Activated T-helper 2 cell treated with anti-CD3 and anti-CD28 coated beads, Interferon-gamma antibody, Interleukin-2, Interleukin-4, amounts not matched to agents 10 μg/mL and 5 μg/mL and 100 μg/mL, durations not matched to agents 14 hours and 24 hours and 36 hours (primary cell): ENCODE results near the gene COPS6. TPM values are rescaled to one million over a fixed set of nuclear protein-coding genes. Genes with fewer than 3 reads are reported as not detected.

Experiments used
- DNase-seq: peaks from one replicate; pipeline ENCODE4 v3.0.0; 2021; ENCODE audit warnings: low spot score
- H3K27ac Mint-ChIP-seq: one replicate; pipeline ENCODE4 v1.8.0; 2021; ENCODE audit warnings: mixed read lengths
- H3K27me3 Mint-ChIP-seq: one replicate; pipeline ENCODE4 v1.8.0; 2021; ENCODE audit warnings: low read depth, mixed read lengths
- H3K36me3 Mint-ChIP-seq: one replicate; pipeline ENCODE4 v1.8.0; 2021; ENCODE audit warnings: low read depth, mixed read lengths
- H3K4me1 Mint-ChIP-seq: one replicate; pipeline ENCODE4 v1.8.0; 2021; ENCODE audit warnings: low read depth, mixed read lengths
- H3K4me3 Mint-ChIP-seq: one replicate; pipeline ENCODE4 v1.8.0; 2021; ENCODE audit warnings: low read depth, mild to moderate bottlenecking, moderate library complexity, mixed read lengths
- H3K9me3 Mint-ChIP-seq: one replicate; pipeline ENCODE4 v1.8.0; 2021; ENCODE audit warnings: mixed read lengths
- intact Hi-C: fragments of 100-400 bp; cut with micrococcal nuclease; formaldehyde crosslinking; loops from one replicate; pipeline ENCODE4 v1.15.1; 2023
- total RNA-seq: library from RNA; stranded (reverse); gene quantifications from 2 replicates; pipeline ENCODE4 v1.2.3, GENCODE V29; 2022

COPS6 gene
- total RNA-seq, 1 donor from 2014 or later: 116 TPM

DNA sequence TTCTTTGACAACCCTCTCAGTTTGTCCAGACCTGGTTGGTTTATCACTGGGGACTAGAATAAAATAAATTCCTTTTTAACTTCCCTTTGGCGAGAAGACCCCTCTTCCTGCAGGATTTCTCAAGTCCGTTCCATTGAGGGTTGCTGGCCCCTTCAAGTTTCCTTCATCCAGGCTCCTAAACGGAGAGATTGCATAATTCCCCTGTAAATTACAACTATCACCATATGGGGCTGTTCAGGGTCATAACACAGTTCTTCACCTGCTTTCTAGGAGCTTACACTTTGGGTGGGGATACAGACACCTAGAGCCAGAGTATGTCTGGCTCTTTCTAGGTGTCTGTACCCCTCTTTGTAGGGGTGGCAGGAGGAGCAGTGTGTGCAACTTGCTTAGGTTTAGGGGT lies 3.3 kb upstream of the COPS6 start:
- DNase-seq: no peak
- intact Hi-C loops: loop anchor here (10.0 kb wide), 1 partner anchor 461 kb away; no protein-coding TSS in a partner anchor
- Mint-ChIP-seq H3K4me3 (no peak overlapping the region), H3K4me1 (peaks cover 27% of the 10 kb centered on the region), H3K36me3 (peaks cover 18% of the 10 kb centered on the region), H3K27ac (no peak overlapping the region), H3K27me3 (peaks cover 2% of the 10 kb centered on the region), H3K9me3 (no peaks in the 10 kb centered on the region)

GRCh38 chr7:100087055-100087750 lies 1.6 kb upstream of the COPS6 start:
- intact Hi-C loops: loop anchor here (10.0 kb wide), 1 partner anchor 462 kb away; no protein-coding TSS in a partner anchor
- no peak for DNase-seq
- H3K9me3 Mint-ChIP-seq: no peaks in the 10 kb centered on the region
- H3K27me3 Mint-ChIP-seq: peaks cover 2% of the 10 kb centered on the region
- peaks cover 25% of the 10 kb centered on the region for H3K4me1 Mint-ChIP-seq
- peaks cover 26% of the 10 kb centered on the region for H3K36me3 Mint-ChIP-seq
- H3K4me3 Mint-ChIP-seq: peak overlapping the region; percentile 32
- no peak overlapping the region for H3K27ac Mint-ChIP-seq

DNA sequence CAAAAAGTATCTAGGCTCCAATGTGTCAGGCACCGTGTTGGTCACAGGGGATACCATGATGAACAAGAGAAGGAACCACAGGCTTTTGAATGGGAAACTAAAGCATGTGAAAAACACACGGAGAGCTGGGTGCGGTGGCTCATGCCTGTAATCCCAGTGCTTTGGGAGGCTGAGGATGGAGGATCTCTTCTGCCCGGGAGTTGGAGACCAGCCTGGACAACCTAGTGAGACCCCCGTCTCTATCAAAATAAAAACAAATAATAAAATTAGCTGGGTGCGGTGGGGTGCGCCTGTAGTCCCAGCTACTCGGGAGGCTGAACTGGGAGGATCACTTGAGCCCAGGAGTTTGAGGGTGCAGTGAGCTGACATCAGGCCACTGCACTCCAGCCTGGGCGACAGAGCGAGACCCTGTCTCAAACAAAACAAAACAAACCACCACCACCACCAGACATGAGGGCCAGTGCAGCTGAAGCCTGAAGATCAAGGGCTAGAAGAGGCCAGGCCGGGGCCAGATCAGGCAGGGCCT lies 611 bp upstream of the COPS6 start:
- Mint-ChIP-seq H3K27me3 (peaks cover 2% of the 10 kb centered on the region), H3K4me1 (peaks cover 18% of the 10 kb centered on the region), H3K27ac (peak overlapping the region; percentile 89), H3K4me3 (peak overlapping the region; percentile 87), H3K9me3 (no peaks in the 10 kb centered on the region), H3K36me3 (peaks cover 36% of the 10 kb centered on the region)
- intact Hi-C loops: loop anchor here (2.0 to 10.0 kb wide), 3 partner anchors 39 to 463 kb away; partner anchors contain the start of genes LAMTOR4 and MBLAC1
- DNase-seq: no peak

- H3K27ac Mint-ChIP-seq: peak overlapping the region; percentile 89
- H3K9me3 Mint-ChIP-seq: no peaks in the 10 kb centered on the region
- DNase-seq: no peak
- peak overlapping the region; percentile 87 for H3K4me3 Mint-ChIP-seq
- H3K4me1 Mint-ChIP-seq: peaks cover 18% of the 10 kb centered on the region
- peaks cover 51% of the 10 kb centered on the region for H3K36me3 Mint-ChIP-seq
- peaks cover 2% of the 10 kb centered on the region for H3K27me3 Mint-ChIP-seq
- intact Hi-C loops: loop anchor here (1.0 to 10.0 kb wide), 4 partner anchors 11 to 465 kb away; partner anchors contain the start of genes LAMTOR4 and MBLAC1
Observed at GRCh38 chr7:100089458-100090196, 858 bp downstream of the COPS6 start.

DNA sequence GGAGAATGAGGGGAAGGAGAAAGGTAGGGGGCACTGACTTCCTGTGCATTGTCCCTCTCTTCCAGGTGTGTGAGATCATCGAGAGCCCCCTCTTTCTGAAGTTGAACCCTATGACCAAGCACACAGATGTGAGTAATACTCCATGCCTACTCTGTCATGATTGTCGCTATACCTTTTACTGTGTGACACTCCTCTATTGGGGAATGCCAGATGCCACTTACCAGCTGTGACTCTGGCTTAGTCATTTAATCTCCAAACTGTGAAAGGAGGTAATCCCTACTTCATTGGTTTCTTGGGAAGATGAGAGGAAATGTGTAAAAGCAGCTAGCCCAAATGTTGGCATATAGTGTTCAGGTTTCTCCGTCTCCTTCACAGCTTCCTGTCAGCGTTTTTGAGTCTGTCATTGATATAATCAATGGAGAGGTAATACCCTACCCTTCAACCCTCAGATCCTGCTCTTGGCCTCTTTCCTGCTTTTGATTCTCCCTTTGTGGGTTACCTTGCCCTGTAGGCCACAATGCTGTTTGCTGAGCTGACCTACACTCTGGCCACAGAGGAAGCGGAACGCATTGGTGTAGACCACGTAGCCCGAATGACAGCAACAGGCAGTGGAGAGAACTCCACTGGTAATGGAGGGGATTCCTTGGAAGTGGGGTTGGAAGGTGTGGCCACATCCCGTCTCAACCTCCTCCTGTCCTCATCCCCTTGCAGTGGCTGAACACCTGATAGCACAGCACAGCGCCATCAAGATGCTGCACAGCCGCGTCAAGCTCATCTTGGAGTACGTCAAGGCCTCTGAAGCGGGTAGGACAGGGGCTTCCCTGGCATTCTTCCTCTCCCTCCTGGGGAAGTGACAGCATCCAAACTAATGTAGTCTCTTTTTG lies 2.0 kb downstream of the COPS6 start:
- Mint-ChIP-seq H3K9me3 (no peaks in the 10 kb centered on the region), H3K4me1 (peaks cover 19% of the 10 kb centered on the region), H3K27me3 (peaks cover under 1% of the 10 kb centered on the region), H3K4me3 (peak overlapping the region; percentile 34), H3K27ac (peak overlapping the region; percentile 53), H3K36me3 (peaks cover 62% of the 10 kb centered on the region)
- intact Hi-C loops: no loop called here
- no peak for DNase-seq

GRCh38 chr7:100091411-100092181 lies 2.8 kb downstream of the COPS6 start:
- peak overlapping the region; percentile 29 for H3K27ac Mint-ChIP-seq
- no peaks in the 10 kb centered on the region for H3K27me3 Mint-ChIP-seq
- H3K9me3 Mint-ChIP-seq: no peaks in the 10 kb centered on the region
- no peak for DNase-seq
- intact Hi-C loops: no loop called here
- H3K36me3 Mint-ChIP-seq: peaks cover 70% of the 10 kb centered on the region
- H3K4me1 Mint-ChIP-seq: peaks cover 21% of the 10 kb centered on the region
- H3K4me3 Mint-ChIP-seq: no peak overlapping the region

GRCh38 chr7:100093054-100093453 lies 4.3 kb downstream of the COPS6 start:
- intact Hi-C loops: no loop called here
- Mint-ChIP-seq H3K4me3 (no peak overlapping the region), H3K36me3 (peaks cover 81% of the 10 kb centered on the region), H3K9me3 (no peaks in the 10 kb centered on the region), H3K27ac (no peak overlapping the region), H3K4me1 (peaks cover 29% of the 10 kb centered on the region), H3K27me3 (no peaks in the 10 kb centered on the region)
- no peak for DNase-seq

GRCh38 chr7:100093498-100093897 lies 4.7 kb downstream of the COPS6 start:
- Mint-ChIP-seq H3K27ac (no peak overlapping the region), H3K36me3 (peaks cover 86% of the 10 kb centered on the region), H3K4me1 (peaks cover 29% of the 10 kb centered on the region), H3K4me3 (no peak overlapping the region), H3K27me3 (no peaks in the 10 kb centered on the region), H3K9me3 (no peaks in the 10 kb centered on the region)
- DNase-seq: no peak
- intact Hi-C loops: no loop called here

GRCh38 chr7:100093925-100094486 lies 5.2 kb downstream of the COPS6 start:
- H3K4me1 Mint-ChIP-seq: peaks cover 33% of the 10 kb centered on the region
- H3K36me3 Mint-ChIP-seq: peaks cover 91% of the 10 kb centered on the region
- H3K27ac Mint-ChIP-seq: no peak overlapping the region
- intact Hi-C loops: no loop called here
- H3K9me3 Mint-ChIP-seq: no peaks in the 10 kb centered on the region
- H3K27me3 Mint-ChIP-seq: no peaks in the 10 kb centered on the region
- H3K4me3 Mint-ChIP-seq: no peak overlapping the region
- no peak for DNase-seq

- Mint-ChIP-seq H3K9me3 (no peaks in the 10 kb centered on the region), H3K4me3 (no peak overlapping the region), H3K27me3 (no peaks in the 10 kb centered on the region), H3K27ac (no peak overlapping the region), H3K4me1 (peaks cover 37% of the 10 kb centered on the region), H3K36me3 (peaks cover 97% of the 10 kb centered on the region)
- intact Hi-C loops: no loop called here
- no peak for DNase-seq
Observed at GRCh38 chr7:100095289-100095688, 6.5 kb downstream of the COPS6 start.

DNA sequence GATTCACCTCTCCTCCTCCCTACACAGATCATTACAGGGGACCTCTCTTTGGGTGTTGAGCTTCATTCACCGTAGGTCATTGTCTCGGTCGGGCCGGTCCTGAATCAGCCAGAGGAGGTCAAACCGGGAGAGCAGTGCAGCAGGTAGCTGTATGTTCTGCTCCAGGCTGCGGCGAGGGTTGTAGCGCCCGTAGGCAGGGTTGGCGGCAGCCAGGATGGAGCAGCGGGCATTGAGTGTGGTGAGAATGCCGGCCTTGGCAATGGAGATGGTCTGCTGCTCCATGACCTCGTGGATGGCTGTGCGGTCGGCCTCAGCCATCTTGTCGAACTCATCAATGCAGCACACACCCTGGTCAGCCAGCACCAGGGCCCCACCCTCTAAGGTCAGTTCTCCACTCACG lies 6.9 kb downstream of the COPS6 start:
- Mint-ChIP-seq H3K27ac (no peak overlapping the region), H3K9me3 (no peaks in the 10 kb centered on the region), H3K4me1 (peaks cover 33% of the 10 kb centered on the region), H3K36me3 (peaks cover 96% of the 10 kb centered on the region), H3K4me3 (no peak overlapping the region), H3K27me3 (no peaks in the 10 kb centered on the region)
- intact Hi-C loops: no loop called here
- DNase-seq: no peak
